Vagina (tissue), 2 donors: Measurements from ENCODE around the gene FBXL17.

Experiments
- CTCF ChIP-seq, 3 experiments: fragments of 450-650 bp in 2 of 3; fragments of 200-600 bp in 1 of 3; sonication (generic) in 1 of 3; IDR thresholded peaks; one replicate each; pipeline ENCODE4 v1.5.1; 2017 to 2019; ENCODE audit warnings: antibody characterized with exemption in 3 of 3, mild to moderate bottlenecking in 2 of 3, moderate library complexity in 2 of 3
- POLR2A ChIP-seq, 2 donors: fragments of 450-650 bp; IDR thresholded peaks; one replicate each; pipeline ENCODE4 v1.6.1; 2017; ENCODE audit warnings: antibody characterized with exemption in 2 of 2, mild to moderate bottlenecking in 2 of 2, moderate library complexity in 2 of 2
- POLR2AphosphoS5 ChIP-seq, 2 donors: sonication (generic); formaldehyde crosslinking; IDR thresholded peaks; one replicate each; pipeline ENCODE4 v1.9.0; 2017; ENCODE audit warnings: antibody characterized with exemption in 2 of 2, mild to moderate bottlenecking in 2 of 2, low read depth in 1 of 2; ENCODE audit not compliant: insufficient read depth in 1 of 2

DNA sequence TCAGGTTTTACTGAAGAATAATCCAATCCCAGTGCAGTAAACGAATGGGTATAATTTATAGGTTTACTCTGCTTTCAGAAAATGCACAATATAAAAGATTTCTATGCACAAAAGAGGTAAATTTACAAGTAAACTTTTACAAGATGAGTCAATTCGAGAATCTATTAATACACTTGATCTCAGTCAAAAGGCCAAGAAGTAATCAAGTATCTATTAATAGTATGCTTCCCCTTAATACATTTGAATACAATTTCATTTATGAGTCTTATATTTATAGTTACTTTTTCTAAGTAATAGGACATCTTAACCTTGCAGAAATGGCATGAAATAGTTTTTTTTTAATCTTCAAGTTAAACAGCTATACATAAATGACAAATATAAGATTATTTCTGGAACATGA lies 355.9 kb downstream of the FBXL17 start:
- TF ChIP-seq CTCF (IDR thresholded peaks at IDR 0.05) (no peak), POLR2AphosphoS5 (IDR thresholded peaks at IDR 0.05; ENCODE audit: insufficient read depth in 1 of 2, low read depth in 1 of 2) (no peak), POLR2A (IDR thresholded peaks at IDR 0.05) (no peak)
